RWPE2 (cell line): ENCODE results near the gene ST8SIA3.
"Not testable (repeated sequence)": the region's sequence is repeated elsewhere in the genome, so short reads cannot be mapped to it uniquely, and the experiment has no call there.

Experiments used
- ATAC-seq: fragments of 200-7000 bp; cut with Tn5 transposase; 3 replicates; pipeline ENCODE4 v1.9.1; 2021; ENCODE audit warnings: low read depth
- DNase-seq: peaks from one replicate; pipeline ENCODE4 v3.0.0-alpha.2; 2020; ENCODE audit warnings: low spot score
- H3K27ac ChIP-seq: fragments of 450-650 bp; 2 replicates; pipeline ENCODE4 v1.5.1; 2017; ENCODE audit warnings: mild to moderate bottlenecking; ENCODE audit not compliant: poor library complexity, severe bottlenecking
- H3K27me3 ChIP-seq: fragments of 250-450 bp; sonication (Bioruptor Pico); 2 replicates; pipeline ENCODE4 v1.5.1; 2021; ENCODE audit warnings: mild to moderate bottlenecking, moderate library complexity; ENCODE audit not compliant: insufficient read depth, poor library complexity, severe bottlenecking
- H3K36me3 ChIP-seq: fragments of 250-450 bp; sonication (Bioruptor Pico); 2 replicates; pipeline ENCODE4 v1.5.1; 2020; ENCODE audit warnings: low read depth, mild to moderate bottlenecking, moderate library complexity
- H3K4me1 ChIP-seq: fragments of 250-450 bp; sonication (Bioruptor Pico); 2 replicates; pipeline ENCODE4 v1.5.1; 2021; ENCODE audit warnings: mild to moderate bottlenecking, moderate library complexity; ENCODE audit not compliant: insufficient read depth, poor library complexity, severe bottlenecking
- H3K4me3 ChIP-seq: fragments of 250-450 bp; sonication (Bioruptor Pico); 2 replicates; pipeline ENCODE4 v1.5.1; 2021; ENCODE audit warnings: mild to moderate bottlenecking, moderate library complexity; ENCODE audit not compliant: severe bottlenecking
- H3K9me3 ChIP-seq: fragments of 250-450 bp; sonication (Bioruptor Pico); 2 replicates; pipeline ENCODE4 v1.5.1; 2021; ENCODE audit warnings: mild to moderate bottlenecking, moderate library complexity; ENCODE audit not compliant: severe bottlenecking
- TF ChIP-seq, protein P1 (sequence below): fragments of 450-650 bp; IDR thresholded peaks from one replicate; pipeline ENCODE4 v1.5.1; 2017; ENCODE audit warnings: mild to moderate bottlenecking, moderate library complexity; ENCODE audit not compliant: poor library complexity, severe bottlenecking

ST8SIA3 gene

DNA sequence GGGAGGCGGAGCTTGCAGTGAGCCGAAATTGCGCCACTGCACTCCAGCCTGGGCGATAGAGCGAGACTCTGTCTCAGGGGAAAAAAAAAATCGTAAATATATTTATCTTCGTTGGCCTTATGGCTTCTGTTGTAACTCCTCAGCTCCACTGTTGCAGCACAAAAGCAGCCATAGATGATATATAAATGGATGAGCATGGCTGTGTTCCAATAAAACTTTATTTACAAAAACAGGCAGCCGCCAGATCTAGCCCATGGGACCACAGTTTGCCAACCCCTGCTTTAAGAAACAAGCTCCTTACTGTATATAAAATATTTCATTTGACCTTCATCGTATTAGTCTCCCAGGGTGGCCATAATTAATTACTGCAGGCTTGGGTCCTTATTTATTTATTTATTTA, 20.1 kb downstream of the ST8SIA3 start:
- no peak overlapping the region for H3K27ac ChIP-seq

DNA sequence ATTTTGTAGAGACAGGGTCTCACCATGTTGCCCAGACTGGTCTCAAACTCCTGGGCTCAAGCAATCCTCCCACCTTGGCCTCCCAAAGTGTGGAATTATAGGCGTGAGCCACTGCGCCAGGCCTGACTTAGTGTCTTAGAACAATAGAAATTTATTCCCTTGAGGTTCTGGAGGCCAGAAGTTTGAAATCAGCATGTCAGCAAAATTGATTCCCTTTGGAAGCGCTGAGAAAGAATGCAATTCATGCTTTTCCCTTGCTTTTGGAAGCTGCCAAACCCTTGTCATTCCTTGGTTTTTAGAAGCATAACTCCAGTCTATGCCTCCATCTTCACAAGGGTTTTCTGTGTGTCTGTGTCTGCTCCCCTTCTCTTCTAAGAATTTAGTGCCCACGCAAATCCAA, 20.7 kb downstream of the ST8SIA3 start:
- H3K4me1 ChIP-seq: no peaks in the 10 kb centered on the region
- no peak overlapping the region for H3K27ac ChIP-seq
- TF ChIP-seq, protein P1, sequence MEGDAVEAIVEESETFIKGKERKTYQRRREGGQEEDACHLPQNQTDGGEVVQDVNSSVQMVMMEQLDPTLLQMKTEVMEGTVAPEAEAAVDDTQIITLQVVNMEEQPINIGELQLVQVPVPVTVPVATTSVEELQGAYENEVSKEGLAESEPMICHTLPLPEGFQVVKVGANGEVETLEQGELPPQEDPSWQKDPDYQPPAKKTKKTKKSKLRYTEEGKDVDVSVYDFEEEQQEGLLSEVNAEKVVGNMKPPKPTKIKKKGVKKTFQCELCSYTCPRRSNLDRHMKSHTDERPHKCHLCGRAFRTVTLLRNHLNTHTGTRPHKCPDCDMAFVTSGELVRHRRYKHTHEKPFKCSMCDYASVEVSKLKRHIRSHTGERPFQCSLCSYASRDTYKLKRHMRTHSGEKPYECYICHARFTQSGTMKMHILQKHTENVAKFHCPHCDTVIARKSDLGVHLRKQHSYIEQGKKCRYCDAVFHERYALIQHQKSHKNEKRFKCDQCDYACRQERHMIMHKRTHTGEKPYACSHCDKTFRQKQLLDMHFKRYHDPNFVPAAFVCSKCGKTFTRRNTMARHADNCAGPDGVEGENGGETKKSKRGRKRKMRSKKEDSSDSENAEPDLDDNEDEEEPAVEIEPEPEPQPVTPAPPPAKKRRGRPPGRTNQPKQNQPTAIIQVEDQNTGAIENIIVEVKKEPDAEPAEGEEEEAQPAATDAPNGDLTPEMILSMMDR: no peak
- no peak overlapping the region for H3K4me3 ChIP-seq
- no peaks in the 10 kb centered on the region for H3K27me3 ChIP-seq
- DNase-seq (no peak), ATAC-seq (no peak)
- H3K36me3 ChIP-seq: no peaks in the 10 kb centered on the region
- no peaks in the 10 kb centered on the region for H3K9me3 ChIP-seq

More for the DNA sequence above, 20.1 kb downstream of the ST8SIA3 start:
- Histone ChIP-seq H3K36me3 (no peaks in the 10 kb centered on the region), H3K9me3 (no peaks in the 10 kb centered on the region), H3K27me3 (no peaks in the 10 kb centered on the region), H3K4me3 (no peak overlapping the region), H3K4me1 (no peaks in the 10 kb centered on the region)
- TF ChIP-seq, protein P1: no peak
- DNase-seq (no peak), ATAC-seq (no peak)

DNA sequence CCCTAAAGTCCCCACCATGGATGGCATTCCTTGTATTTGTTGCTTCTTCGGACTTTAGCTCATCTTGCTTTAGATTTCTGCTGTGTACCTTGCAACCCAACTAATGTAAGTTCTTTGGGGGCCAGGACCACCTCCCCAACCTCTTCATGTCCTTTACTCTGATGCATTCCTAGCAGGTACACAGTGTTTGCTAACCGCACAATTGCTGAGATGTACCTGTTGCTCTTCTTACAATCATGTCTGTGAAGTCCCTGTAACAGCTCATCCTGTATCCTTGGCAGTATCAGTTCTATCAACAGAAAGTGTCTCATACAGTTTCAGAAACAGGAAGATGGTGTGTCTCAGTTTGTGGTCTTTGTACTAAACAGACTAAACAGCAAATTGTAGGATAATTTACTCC, 24.1 kb downstream of the ST8SIA3 start:
- no peaks in the 10 kb centered on the region for H3K9me3 ChIP-seq
- DNase-seq (no peak), ATAC-seq (no peak)
- H3K27me3 ChIP-seq: peaks cover 2% of the 10 kb centered on the region
- no peaks in the 10 kb centered on the region for H3K4me1 ChIP-seq
- no peak overlapping the region for H3K27ac ChIP-seq
- TF ChIP-seq, protein P1: no peak
- no peaks in the 10 kb centered on the region for H3K36me3 ChIP-seq
- H3K4me3 ChIP-seq: no peak overlapping the region

DNA sequence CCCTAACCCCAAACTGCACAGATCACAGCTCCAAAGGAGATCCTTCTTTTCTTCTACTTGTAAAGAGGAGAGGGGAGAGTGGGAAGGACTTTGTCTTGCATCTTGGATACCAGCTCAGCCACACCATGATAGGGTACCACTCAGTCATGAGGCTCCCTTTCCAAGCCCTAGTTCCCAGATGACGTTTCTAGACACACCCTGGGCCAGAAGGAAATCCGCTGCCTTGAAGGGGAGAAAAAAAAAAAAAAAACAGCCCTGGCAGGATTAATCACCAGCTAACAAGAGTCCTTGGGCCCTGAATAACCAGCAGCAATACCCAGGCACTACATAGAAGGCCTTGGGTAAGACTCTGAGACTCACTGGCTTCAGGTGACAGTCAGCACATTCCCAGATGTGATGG, 36.9 kb downstream of the ST8SIA3 start:
- H3K4me1 ChIP-seq: no peaks in the 10 kb centered on the region
- no peak overlapping the region for H3K4me3 ChIP-seq
- TF ChIP-seq, protein P1: no peak
- ATAC-seq (no peak), DNase-seq (no peak)
- H3K9me3 ChIP-seq: no peaks in the 10 kb centered on the region
- no peak overlapping the region for H3K27ac ChIP-seq
- no peaks in the 10 kb centered on the region for H3K27me3 ChIP-seq
- H3K36me3 ChIP-seq: no peaks in the 10 kb centered on the region

DNA sequence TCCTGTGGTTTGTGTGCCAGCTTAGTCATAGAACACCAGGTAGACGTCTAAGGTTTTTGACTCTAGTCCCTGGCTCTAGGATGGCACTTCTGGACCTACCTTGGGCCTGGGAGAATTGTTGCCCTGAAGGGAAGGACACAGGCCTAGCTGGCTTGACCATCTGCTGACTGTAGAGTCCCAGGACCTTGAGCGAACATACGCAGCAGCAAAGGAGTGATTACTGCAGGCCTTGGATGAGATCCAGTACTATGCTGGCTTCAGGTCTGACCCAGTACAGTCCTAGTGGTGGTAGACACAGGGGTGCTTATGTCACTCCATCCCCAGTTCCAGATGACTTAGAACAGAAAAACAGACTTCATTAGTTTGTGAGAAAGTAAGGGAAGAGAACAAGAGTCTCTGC, 37.7 kb downstream of the ST8SIA3 start:
- ATAC-seq: no peak
- DNase-seq: no peak
- Histone ChIP-seq H3K27me3 (no peaks in the 10 kb centered on the region), H3K4me3 (no peak overlapping the region), H3K36me3 (no peaks in the 10 kb centered on the region), H3K27ac (no peak overlapping the region), H3K9me3 (no peaks in the 10 kb centered on the region), H3K4me1 (no peaks in the 10 kb centered on the region)
- TF ChIP-seq, protein P1: no peak

DNA sequence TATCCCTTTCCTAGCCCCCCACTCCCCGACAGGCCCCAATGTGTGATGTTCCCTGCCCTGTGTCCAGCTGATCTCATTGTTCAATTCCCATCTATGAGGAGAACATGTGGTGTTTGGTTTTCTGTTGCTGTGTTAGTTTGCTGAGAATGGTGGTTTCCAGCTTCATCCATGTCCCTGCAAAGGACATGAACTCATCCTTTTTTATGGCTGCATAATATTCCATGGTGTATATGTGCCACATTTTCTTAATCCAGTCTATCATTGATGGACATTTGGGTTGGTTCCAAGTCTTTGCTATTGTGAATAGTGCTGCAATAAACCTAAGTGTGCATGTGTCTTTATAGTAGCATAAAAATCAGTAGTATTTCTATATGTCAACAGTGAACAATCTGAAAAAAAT, 42.4 kb downstream of the ST8SIA3 start:
- not testable (repeated sequence) for H3K27ac ChIP-seq, H3K9me3 ChIP-seq, H3K4me3 ChIP-seq, H3K4me1 ChIP-seq, H3K27me3 ChIP-seq, ATAC-seq, DNase-seq, H3K36me3 ChIP-seq

DNA sequence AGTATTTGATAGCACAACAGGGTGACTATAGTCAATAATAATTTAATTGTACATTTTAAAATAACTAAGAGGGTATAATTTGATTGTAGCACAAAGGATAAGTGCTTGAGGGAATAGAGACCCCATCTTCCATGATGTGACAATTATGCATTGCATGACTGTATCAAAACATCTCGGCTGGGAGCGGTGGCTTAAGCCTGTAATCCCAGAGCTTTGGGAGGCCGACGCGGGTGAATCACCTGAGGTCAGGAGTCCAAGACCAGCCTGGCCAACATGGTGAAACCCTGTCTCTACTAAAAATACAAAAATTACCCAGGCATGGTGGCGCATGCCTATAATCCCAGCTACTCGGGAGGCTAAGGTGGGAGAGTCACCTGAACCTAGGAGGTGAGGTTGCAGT, 44.5 kb downstream of the ST8SIA3 start:
- H3K9me3 ChIP-seq, H3K4me3 ChIP-seq, H3K4me1 ChIP-seq, ATAC-seq, DNase-seq, H3K27ac ChIP-seq, H3K36me3 ChIP-seq, H3K27me3 ChIP-seq: not testable (repeated sequence)
